Prostate gland (tissue), 2 donors: ENCODE data around the gene LYRM2. TPM values are rescaled to one million over a fixed set of nuclear protein-coding genes. Genes with fewer than 3 reads are reported as not detected.

ENCODE experiments used
- DNase-seq: peaks from one replicate; pipeline ENCODE4 v3.0.0-alpha.2; 2019; ENCODE audit warnings: low spot score
- H3K27ac ChIP-seq, 2 donors: fragments of 200-600 bp; sonication (generic); 2 replicates each; pipeline ENCODE4 v1.5.1; 2017 to 2019
- H3K27me3 ChIP-seq: fragments of 200-600 bp; sonication (generic); replicated peaks from 2 replicates; pipeline ENCODE4 v1.5.1; 2019; ENCODE audit not compliant: insufficient read depth
- H3K36me3 ChIP-seq, 2 donors: fragments of 200-600 bp; sonication (generic); 1 replicate in 1 of 2; 2 replicates in 1 of 2; pipeline versions ENCODE4 v1.5.1 to v1.8.1; 2017 to 2019
- H3K4me1 ChIP-seq: fragments of 200-600 bp; sonication (generic); replicated peaks from 2 replicates; pipeline ENCODE4 v1.5.1; 2019
- H3K4me3 ChIP-seq, 2 donors: fragments of 200-600 bp; sonication (generic); 2 replicates each; pipeline ENCODE4 v1.5.1; 2017 to 2019
- H3K9me3 ChIP-seq: fragments of 200-600 bp; sonication (generic); 2 replicates; pipeline ENCODE4 v1.5.1; 2017
- POLR2A ChIP-seq: fragments of 450-650 bp; IDR thresholded peaks from one replicate; pipeline ENCODE4 v1.6.1; 2016; ENCODE audit warnings: antibody characterized with exemption, mild to moderate bottlenecking
- POLR2AphosphoS5 ChIP-seq: sonication (generic); formaldehyde crosslinking; IDR thresholded peaks from one replicate; pipeline ENCODE4 v1.6.1; 2017; ENCODE audit warnings: antibody characterized with exemption
- WGBS: methylation state at CpG from one replicate; pipeline ENCODE4 v1.1.5; 2018; 5-methylcytosine and 5-hydroxymethylcytosine counted together
- intact Hi-C: fragments of 100-400 bp; cut with DNase I; formaldehyde crosslinking; loops from one replicate; pipeline ENCODE4 v1.14.2; 2022
- total RNA-seq, 2 donors: library from RNA; depleted of rRNA; stranded (reverse); fragments of >200 nt; gene quantifications; one replicate each; pipeline ENCODE4 v1.1.0, GENCODE V29; 2016
- TF ChIP-seq, protein P1 (sequence below), 4 experiments: fragments of 200-600 bp in 2 of 4; fragments of 450-650 bp in 2 of 4; sonication (generic) in 2 of 4; IDR thresholded peaks; 1 replicate in 3 of 4; 2 replicates in 1 of 4; pipeline ENCODE4 v1.5.1; 2016 to 2019; ENCODE audit warnings: antibody characterized with exemption in 4 of 4, mild to moderate bottlenecking in 2 of 4, moderate library complexity in 2 of 4

The LYRM2 gene
- total RNA-seq, 2 donors from 2014 or later: 21.3 to 25.7 TPM

DNA sequence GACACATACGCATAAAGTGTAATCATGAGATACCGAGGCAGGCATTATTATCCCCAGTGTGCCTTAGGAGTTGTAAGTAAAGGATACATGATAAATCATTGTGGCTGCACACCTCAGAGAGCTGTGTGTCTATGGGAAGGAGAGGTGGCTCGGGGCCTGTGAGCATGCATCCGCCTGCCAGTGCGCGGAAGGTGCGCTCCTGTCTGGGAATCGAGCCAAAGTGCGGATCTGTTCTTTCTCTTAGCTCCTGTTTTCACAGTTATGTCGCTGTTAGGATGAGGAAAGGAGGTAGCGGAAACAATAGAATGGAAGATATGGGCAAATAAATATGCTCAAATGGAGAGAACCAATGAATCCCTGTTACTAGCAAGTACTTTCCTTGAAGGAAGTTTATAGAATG lies 107.6 kb downstream of the LYRM2 start:
- no peak overlapping the region for H3K27ac ChIP-seq
- TF ChIP-seq, protein P1, sequence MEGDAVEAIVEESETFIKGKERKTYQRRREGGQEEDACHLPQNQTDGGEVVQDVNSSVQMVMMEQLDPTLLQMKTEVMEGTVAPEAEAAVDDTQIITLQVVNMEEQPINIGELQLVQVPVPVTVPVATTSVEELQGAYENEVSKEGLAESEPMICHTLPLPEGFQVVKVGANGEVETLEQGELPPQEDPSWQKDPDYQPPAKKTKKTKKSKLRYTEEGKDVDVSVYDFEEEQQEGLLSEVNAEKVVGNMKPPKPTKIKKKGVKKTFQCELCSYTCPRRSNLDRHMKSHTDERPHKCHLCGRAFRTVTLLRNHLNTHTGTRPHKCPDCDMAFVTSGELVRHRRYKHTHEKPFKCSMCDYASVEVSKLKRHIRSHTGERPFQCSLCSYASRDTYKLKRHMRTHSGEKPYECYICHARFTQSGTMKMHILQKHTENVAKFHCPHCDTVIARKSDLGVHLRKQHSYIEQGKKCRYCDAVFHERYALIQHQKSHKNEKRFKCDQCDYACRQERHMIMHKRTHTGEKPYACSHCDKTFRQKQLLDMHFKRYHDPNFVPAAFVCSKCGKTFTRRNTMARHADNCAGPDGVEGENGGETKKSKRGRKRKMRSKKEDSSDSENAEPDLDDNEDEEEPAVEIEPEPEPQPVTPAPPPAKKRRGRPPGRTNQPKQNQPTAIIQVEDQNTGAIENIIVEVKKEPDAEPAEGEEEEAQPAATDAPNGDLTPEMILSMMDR (IDR thresholded peaks at IDR 0.05): no peak
- no peaks in the 10 kb centered on the region for H3K36me3 ChIP-seq
- no peak overlapping the region for H3K4me3 ChIP-seq
- intact Hi-C loops: no loop called here
- H3K9me3 ChIP-seq: no peaks in the 10 kb centered on the region
- no peaks in the 10 kb centered on the region for H3K4me1 ChIP-seq
- 88% methylated on average over 11 of the region's 11 CpGs for WGBS
- DNase-seq: no peak
- no peaks in the 10 kb centered on the region for H3K27me3 ChIP-seq

DNA sequence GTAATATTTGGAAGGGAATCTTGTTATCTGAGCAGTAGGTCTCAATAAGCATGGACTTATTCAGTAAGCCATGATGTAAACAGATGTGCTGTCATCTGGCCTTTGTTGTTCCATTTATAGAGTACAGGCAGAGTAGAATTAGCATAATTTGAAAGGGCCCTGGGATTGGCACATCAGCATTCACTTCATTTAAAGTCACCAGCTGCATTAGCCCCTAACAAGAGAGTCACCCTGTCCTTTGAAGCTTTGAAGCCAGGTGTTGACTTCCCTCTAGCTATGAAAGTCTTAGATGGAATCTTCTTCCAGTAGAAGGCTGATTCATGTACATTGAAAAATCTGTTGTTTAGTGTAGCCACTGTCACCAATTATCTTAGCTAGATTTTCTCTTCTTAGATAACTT lies 109.7 kb downstream of the LYRM2 start:
- H3K27me3 ChIP-seq: no peaks in the 10 kb centered on the region
- H3K36me3 ChIP-seq: no peaks in the 10 kb centered on the region
- intact Hi-C loops: no loop called here
- no peaks in the 10 kb centered on the region for H3K9me3 ChIP-seq
- no peaks in the 10 kb centered on the region for H3K4me1 ChIP-seq
- no peak overlapping the region for H3K27ac ChIP-seq
- no peak for DNase-seq
- no peak overlapping the region for H3K4me3 ChIP-seq
- TF ChIP-seq POLR2AphosphoS5 (no peak), POLR2A (no peak)
- TF ChIP-seq, protein P1 (IDR thresholded peaks at IDR 0.05): no peak

DNA sequence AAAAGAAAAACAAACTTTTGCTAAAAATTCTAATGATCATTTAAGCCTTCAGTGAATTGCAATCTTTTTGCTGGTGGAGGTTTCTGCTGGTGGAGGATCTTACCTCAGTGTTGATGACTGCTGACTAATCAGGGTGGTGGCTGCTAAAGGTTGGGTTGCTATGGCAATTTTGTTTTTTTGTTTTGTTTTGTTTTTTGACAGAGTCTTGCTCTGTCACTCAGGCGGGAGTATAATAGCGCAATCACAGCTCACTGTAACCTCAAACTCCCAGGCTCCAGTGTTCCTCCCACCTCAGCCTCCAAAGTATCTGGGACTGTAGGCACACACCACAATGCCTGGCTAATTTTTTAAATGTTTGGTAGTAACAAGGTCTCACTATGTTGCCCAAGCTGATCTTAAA lies 110.9 kb downstream of the LYRM2 start:
- H3K4me1 ChIP-seq: no peaks in the 10 kb centered on the region
- WGBS: 98% methylated on average over 2 of the region's 2 CpGs
- no peak for TF ChIP-seq POLR2A
- TF ChIP-seq, protein P1 (IDR thresholded peaks at IDR 0.05): no peak
- TF ChIP-seq POLR2AphosphoS5: no peak
- intact Hi-C loops: no loop called here
- no peaks in the 10 kb centered on the region for H3K36me3 ChIP-seq
- no peaks in the 10 kb centered on the region for H3K9me3 ChIP-seq
- no peak overlapping the region for H3K27ac ChIP-seq
- DNase-seq: no peak
- H3K4me3 ChIP-seq: no peak overlapping the region
- no peaks in the 10 kb centered on the region for H3K27me3 ChIP-seq

DNA sequence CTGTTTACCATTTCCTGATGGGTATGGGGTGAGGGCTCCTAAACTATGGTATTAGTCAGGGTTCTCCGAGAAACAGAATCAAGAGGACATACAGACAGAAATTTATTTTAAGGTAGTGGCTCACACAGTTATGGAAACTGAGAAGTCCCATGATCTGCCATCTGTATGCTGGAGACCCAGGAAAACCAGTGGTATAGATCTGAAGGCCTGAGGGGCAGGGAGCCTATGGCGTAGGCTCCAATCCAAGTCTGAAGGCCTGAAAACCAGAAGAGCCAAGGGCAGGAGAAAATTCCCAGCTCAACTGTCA lies 112.0 kb downstream of the LYRM2 start:
- Histone ChIP-seq H3K4me3 (no peak overlapping the region), H3K27ac (no peak overlapping the region), H3K36me3 (no peaks in the 10 kb centered on the region), H3K9me3 (no peaks in the 10 kb centered on the region), H3K27me3 (no peaks in the 10 kb centered on the region), H3K4me1 (no peaks in the 10 kb centered on the region)
- no peak for DNase-seq
- TF ChIP-seq POLR2AphosphoS5: no peak
- TF ChIP-seq POLR2A: no peak
- TF ChIP-seq, protein P1 (IDR thresholded peaks at IDR 0.05): no peak
- intact Hi-C loops: no loop called here
- WGBS: 91% methylated on average over 2 of the region's 2 CpGs

DNA sequence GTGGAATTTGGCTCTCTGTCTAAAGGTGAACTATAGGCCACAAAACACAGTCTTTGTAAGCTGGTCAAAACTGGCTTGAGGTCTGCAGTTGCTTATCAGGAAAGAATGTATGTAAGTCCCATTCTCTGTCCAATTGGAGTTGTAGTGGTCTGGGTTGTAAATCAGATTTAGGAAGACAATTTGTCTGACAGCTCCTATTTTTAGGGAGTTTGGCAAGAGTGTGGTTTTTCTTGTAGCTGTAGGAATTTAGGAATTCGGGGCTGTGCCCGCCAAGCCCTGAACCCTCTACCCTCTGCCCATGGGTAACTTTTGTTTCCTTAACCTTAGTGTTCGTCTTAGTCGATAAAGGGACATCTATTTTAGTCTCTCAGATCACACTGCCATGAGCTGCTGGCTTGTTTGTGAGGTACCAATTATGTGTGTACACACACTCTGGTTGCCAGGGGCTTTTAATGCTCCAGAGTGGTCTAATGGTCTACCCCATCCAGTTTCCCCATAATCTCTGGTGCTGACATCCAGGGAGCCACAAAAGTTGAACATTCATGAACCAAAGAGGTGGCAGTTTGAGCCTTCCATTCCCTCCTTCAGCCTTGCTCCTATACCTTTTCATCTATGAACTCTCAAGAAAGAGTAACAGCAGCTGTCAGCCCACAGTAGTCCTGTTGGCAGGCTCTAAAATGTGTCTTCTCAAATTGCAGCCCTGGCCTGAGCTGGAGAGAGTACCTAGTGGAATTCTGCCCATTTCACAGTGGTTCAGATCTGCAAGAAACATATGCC lies 112.6 kb downstream of the LYRM2 start:
- Histone ChIP-seq H3K36me3 (no peaks in the 10 kb centered on the region), H3K27me3 (no peaks in the 10 kb centered on the region), H3K4me1 (no peaks in the 10 kb centered on the region), H3K4me3 (no peak overlapping the region), H3K9me3 (no peaks in the 10 kb centered on the region), H3K27ac (no peak overlapping the region)
- no peak for DNase-seq
- intact Hi-C loops: no loop called here
- TF ChIP-seq, protein P1 (IDR thresholded peaks at IDR 0.05): no peak
- TF ChIP-seq POLR2A (no peak), POLR2AphosphoS5 (no peak)
- WGBS: 86% methylated on average over 4 of the region's 4 CpGs
